ENCODE measurements around the gene SAMD14. TPM values are rescaled to one million over a fixed set of nuclear protein-coding genes. Genes with fewer than 3 reads are reported as not detected.
"Not testable (repeated sequence)": the region's sequence is repeated elsewhere in the genome, so short reads cannot be mapped to it uniquely, and the experiment has no call there.

SAMD14 gene
- total RNA-seq, 1 donor from 2014 or later = 2.0 TPM

DNA sequence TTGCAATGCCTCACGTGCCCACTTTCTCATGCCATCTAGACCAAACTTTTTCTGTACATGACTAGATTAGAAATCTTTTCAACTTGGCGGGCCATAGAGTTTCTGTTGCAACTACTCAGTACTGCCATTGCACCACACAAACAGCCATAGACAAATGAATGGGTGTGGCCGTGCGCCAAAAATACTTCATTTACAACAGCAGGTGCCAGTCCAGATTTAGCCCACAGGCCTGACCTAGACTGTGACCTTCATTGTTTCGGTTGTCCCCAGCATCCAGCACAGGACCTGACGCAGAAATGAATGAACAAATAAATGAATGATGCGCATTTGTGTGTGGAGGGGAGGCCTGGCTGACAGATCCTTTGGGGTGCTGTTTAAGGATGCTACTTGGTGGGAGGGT, 49.1 kb downstream of the SAMD14 start:
- intact Hi-C loops (cut with micrococcal nuclease) = no loop called here

DNA sequence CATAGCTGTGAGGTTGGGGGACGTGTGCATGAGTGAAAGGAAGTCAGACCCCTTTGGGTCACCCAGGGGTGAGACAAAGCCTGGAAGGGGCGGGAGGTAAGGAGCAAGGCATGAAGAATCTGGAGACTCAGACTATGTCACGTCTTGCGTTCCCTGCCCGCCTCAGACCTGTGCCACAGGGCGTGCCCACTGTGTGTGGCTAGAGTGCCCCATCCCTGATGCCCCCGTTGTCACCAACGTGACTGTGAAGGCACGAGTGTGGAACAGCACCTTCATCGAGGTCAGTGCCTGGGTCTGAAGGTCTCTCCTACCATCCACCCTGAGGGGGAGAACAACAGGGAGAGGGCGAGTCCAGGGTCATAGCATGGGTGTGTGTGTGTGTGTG, 49.9 kb downstream of the SAMD14 start:
- intact Hi-C loops (cut with micrococcal nuclease) = no loop called here

DNA sequence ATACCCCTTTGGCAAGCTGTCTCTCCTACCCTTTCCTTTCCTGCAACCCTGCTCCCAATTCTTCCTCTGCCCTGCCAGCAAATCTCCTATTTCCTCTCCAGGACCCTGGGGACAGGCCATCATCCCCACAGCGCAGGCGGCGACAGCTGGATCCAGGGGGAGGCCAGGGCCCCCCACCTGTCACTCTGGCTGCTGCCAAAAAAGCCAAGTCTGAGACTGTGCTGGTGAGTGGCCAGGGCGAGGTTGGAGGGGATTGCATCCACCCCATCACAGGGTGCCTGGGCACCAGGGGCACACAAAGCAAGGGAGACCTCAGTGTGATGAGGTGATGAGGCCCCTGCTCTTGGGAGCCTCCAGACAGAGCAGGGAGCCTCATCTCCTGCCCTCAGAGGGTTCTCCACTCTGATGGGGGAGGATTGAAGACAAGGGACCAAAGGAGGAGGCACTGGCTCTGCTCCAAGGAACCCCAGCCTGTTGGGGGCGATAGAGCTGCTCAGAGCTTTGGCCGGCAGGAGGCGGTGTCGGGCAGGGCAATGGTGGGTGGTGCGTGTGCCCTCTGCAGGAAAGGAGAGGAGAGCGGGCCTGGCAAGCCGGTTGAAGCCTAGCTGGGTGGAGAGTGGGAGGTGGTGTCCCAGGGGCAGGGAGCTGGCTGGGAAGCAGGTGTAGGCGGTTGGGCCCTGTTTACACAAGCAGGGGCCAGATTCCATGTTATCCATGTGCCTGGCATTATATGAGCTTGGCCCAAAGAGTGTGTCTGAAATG, 50.4 kb downstream of the SAMD14 start:
- intact Hi-C loops (cut with micrococcal nuclease) = no loop called here

DNA sequence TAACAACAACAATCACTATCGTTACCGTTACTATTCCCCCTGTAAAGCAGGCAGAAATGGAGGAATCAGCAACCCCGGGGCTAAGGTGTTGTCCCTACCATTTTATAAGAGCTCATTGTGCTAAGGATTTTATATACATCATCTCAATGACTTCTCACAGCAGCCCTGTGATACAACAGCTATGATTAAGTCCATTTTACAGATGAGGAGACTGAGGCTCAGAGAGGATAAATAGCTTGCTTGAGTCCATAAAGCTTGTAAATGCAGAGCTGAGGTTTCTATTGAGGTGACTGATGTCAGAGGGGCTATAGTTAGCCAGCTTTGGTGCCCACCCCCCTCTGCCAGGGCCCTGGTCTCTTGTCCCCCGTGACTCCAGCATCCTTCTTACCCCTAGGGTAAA, 51.5 kb downstream of the SAMD14 start:
- intact Hi-C loops (cut with micrococcal nuclease) = no loop called here

DNA sequence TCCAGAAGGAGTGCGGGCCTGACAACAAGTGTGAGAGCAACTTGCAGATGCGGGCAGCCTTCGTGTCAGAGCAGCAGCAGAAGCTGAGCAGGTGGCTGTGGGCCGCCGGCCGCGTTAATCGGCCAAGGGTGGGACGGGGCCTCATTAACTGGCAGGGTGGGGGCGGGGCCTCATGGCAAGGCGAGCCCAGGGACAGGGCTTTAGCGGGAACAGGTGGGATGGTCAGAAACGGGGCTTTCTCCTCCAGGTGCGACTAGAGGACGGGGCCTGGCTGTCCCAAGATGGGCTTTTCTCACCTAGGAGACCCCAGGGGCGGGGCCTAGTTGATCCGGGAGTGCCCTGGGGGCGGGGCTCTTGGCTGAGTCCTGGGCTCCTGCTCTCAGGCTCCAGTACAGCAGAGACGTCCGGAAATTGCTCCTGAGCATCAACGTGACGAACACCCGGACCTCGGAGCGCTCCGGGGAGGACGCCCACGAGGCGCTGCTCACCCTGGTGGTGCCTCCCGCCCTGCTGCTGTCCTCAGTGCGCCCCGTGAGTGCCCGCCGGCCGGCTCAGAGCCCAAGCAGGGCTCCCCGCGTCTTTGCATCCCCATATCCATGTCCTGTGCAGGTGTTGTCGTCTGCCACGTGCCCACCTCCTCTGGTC, 53.2 kb downstream of the SAMD14 start:
- intact Hi-C loops (cut with micrococcal nuclease) = no loop called here

DNA sequence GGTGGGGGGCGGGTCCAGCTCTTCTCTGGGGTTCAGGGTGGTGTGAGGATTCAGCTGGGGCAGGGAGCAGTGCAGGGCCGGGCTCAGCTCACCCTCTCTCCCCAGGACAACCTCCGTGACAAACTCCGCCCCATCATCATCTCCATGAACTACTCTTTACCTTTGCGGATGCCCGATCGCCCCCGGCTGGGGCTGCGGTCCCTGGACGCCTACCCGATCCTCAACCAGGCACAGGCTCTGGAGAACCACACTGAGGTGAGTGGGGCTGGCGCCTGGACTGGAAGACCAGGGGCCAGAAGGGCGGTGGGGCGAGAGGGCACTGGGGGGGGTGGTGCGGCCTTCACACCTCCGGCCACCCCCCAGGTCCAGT, 53.8 kb downstream of the SAMD14 start:
- intact Hi-C loops (cut with micrococcal nuclease) = no loop called here

DNA sequence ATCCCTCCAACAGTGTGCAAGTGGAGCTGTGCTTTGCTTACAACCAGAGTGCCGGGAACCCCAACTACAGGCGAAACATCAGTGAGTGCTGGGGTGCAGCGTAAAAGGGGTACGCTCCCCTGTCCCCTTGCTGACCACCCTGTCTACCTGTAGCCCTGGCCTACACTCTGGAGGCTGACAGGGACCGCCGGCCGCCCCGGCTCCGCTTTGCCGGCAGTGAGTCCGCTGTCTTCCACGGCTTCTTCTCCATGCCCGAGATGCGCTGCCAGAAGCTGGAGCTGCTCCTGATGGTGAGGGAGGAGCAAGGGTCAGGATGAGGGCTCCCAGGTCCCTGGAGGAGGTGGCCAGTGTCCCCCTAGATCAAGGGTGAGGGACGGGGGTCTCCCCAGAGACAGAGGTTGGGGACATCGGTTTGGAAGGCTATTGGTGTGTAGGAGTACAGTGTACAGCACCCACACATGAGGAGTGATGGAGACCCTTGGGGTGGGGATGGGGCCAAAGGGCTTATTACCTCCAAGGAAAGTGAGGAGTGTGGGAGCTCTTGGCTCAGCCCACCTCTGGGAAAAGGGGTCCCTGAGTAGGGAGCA, 54.4 kb downstream of the SAMD14 start:
- intact Hi-C loops (cut with micrococcal nuclease) = no loop called here

DNA sequence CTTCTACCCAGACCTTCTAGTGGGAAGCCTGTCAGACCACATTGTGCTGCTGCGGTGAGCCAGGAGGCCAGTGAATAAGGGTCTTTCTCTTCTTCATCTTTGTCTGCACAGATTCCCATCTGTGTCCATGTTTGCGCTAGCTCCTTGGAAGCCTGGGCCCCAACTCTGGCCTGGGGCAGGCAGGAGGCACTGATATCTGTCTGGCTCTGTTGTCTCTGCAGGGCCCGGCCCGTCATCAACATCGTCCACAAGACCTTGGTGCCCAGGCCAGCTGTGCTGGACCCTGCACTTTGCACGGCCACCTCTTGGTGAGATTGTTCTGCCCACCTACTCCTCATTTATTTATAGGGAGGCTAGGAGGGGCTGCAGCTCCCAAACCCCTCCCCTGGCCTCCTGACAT, 55.7 kb downstream of the SAMD14 start:
- intact Hi-C loops (cut with micrococcal nuclease) = no loop called here

DNA sequence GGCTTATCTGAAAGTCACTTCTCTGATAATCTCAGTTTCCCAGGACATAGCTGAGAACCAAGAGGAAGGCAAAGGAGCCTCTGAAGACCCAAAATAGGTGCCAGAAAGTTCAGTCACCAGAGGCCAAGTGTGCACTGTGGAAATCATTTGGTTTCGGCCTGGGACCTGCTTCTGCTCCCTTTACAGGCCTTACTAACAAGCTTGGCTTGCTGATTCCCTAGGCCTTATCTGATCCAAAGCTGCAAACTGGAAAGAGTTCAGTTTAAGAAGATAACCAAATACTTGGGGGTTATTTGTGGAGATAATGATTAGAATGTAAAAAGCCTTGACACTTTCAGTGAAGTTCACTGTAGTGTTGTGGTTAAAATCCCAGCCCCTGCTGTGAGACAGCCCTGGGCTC, 57.0 kb downstream of the SAMD14 start:
- intact Hi-C loops (cut with micrococcal nuclease) = no loop called here

DNA sequence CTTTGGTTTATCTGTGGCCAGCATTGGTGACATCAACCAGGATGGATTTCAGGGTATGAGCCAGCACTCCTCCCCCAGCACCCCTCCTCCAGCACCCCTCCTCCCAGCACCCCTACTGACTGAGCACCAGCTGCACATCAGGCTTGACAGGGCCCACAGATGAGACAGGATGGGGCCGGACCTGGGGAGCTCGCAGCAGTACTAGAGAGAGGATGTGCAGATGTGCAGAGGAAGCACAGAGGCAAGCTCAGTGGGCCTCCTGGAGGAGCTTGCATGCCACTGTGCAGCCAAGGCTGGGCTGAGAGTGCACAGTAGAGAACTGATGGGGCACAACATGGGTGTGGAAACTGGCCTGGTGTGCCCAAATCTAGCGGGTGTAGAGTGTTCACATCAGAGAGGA, 57.8 kb downstream of the SAMD14 start:
- intact Hi-C loops (cut with micrococcal nuclease) = no loop called here

DNA sequence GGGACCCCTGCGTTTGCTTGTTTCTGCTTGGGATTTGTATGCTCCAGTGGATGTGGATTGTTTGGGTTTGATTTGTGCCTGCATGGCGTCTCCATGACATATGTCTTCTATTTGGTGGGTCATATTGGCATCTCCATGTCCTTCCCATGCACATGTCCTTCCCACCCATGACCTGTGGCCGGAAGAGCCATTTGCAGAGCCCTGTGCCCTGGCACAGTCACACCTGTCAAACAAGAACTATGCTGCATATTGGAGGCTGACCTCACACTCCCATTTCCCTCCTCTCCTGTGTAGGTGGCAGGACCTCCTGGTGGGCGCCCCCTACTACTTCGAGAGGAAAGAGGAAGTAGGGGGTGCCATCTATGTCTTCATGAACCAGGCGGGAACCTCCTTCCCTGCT, 58.3 kb downstream of the SAMD14 start:
- intact Hi-C loops (cut with micrococcal nuclease) = no loop called here

DNA sequence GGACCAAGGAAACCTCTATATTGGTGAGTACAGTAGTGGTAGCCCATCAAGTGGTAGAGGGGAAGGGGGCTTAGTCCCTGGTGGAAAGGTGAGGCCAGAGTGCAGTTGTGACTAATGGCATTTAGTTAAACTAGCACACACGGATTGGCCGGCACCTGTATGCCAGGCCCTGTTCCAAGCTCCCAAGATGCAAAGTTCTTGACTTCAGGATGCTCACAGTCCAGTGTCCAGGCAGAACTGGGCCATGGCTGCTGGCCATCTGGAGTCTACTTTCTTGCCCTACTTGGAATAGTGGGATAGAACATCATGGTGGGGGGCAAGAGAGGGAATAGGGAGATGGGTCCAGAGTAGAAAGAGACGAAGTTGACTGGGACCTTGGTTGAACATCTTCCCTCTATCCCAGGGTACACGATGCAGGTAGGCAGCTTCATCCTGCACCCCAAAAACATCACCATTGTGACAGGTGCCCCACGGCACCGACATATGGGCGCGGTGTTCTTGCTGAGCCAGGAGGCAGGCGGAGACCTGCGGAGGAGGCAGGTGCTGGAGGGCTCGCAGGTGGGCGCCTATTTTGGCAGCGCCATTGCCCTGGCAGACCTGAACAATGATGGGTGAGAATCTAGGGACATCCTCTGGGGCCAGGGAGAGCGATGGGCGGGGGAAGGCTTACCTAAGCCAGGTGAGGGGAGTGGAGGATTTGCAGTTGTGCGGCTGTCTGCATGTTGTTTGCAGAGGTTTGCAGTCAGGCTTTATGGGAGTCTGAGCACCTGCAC, 58.9 kb downstream of the SAMD14 start:
- intact Hi-C loops (cut with micrococcal nuclease) = no loop called here

DNA sequence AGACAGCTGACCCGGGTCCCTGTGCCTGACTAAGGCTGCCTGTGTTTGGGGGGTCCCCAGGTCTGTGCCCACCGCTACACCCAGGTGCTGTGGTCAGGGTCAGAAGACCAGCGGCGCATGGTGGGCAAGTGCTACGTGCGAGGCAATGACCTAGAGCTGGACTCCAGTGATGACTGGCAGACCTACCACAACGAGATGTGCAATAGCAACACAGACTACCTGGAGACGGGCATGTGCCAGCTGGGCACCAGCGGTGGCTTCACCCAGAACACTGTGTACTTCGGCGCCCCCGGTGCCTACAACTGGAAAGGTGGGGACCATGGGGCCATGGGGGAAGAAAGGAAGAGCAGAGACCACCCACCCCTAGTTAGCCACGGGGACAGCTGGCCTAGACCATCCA, 62.0 kb downstream of the SAMD14 start:
- intact Hi-C loops (cut with micrococcal nuclease) = no loop called here

DNA sequence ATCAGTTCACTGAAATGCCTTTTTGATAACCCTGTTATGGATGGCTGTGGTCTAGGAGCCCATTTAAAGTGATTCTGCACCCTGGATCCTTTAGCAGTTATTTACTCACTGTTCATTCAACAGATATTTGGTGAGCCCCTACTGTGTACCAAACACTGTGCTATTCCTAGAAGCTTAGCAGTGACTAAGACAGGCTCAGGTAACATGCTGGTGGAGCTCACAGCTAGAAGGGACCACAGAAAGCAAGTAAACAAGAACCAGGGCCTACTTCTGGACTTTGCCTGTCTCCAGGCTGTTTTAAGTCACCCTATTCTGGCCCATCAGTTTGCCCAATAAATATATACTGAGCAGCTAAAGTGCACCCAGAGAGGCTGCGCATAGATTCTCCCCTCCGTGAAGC, 63.0 kb downstream of the SAMD14 start:
- intact Hi-C loops (cut with micrococcal nuclease) = no loop called here

DNA sequence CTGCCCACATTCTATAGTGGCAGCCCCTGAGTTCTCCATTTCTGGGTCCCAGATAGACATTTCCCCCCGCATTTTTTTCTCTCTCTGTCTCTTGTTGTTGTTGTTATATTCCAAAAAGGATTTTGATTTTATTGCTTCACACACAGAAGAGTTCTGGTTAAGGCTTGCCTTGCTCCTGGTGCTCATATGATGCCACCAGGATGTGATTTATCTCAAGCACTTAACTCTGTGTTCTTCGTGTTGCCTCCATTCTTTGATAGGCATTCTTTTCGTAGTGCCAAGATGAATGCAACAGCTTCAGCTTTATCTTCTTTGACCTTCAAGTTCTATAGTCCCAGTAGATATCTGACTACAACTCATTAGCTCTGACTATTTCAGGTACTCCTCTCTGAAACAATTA, 64.9 kb downstream of the SAMD14 start:
- intact Hi-C loops (cut with micrococcal nuclease) = no loop called here

DNA sequence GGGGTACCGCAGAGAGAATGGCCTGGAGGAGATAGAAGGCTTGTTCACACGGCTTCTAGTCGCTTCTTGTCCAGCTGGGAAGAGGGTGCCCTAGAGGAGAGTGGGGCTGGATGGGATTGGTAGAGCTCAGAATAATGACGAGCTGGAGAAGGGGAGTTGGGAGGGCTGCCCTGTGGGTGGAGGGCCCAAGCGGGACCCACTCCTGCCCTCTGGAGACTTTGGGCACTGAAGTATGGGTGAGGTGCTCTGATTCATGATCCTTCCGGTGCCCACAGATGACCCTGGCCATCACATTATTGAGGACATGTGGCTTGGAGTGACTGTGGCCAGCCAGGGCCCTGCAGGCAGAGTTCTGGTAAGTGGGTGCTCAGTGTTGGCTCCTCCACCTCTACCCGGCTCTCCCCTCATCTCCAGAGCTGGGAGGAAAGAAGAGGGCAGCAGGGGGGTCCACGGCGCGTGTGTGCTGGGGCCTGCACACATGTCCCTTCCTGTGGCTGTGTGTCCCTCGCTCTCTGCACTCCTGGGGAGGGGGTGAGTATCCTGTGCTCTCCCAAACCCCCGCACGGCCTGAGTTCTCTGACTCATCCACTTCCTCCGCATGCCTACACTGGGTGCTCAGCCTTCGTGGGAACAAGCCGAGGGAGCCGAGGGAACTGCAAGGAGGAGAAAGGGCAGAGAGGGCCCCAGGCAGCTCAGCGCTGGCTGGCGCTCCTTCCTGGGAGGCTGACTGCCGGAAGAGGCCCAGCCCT, 65.5 kb downstream of the SAMD14 start:
- intact Hi-C loops (cut with micrococcal nuclease) = no loop called here

DNA sequence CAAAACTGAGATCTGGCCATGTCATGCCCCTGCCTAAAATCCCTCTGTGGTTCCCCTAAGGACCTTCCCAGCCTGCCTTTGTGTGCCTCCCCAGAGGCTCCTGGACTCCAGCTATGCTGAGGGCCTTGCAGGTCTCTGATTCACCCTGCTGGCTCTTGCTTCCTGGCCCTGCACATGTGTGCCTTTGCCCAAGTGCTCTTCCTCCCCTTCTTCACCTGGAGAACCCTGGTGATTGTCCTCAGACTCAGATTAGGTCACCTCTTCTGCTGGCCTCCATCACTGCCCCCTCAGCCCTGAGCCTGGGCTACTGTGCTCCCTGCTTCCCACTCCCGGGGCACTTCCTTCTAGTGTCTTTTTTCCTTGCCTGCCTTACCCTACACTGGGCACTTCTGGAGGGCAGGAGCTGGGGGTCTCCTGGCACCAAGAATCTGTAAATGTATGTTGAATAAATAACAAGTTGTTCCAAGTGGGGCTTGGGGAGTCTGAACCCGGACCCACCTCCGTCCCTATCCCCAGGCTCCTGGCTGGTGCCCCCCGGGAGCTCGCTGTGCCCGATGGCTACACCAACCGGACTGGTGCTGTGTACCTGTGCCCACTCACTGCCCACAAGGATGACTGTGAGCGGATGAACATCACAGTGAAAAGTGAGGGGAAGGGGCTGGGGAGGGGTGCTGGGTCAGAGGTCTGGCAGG, 66.3 kb downstream of the SAMD14 start:
- intact Hi-C loops (cut with micrococcal nuclease) = no loop called here

DNA sequence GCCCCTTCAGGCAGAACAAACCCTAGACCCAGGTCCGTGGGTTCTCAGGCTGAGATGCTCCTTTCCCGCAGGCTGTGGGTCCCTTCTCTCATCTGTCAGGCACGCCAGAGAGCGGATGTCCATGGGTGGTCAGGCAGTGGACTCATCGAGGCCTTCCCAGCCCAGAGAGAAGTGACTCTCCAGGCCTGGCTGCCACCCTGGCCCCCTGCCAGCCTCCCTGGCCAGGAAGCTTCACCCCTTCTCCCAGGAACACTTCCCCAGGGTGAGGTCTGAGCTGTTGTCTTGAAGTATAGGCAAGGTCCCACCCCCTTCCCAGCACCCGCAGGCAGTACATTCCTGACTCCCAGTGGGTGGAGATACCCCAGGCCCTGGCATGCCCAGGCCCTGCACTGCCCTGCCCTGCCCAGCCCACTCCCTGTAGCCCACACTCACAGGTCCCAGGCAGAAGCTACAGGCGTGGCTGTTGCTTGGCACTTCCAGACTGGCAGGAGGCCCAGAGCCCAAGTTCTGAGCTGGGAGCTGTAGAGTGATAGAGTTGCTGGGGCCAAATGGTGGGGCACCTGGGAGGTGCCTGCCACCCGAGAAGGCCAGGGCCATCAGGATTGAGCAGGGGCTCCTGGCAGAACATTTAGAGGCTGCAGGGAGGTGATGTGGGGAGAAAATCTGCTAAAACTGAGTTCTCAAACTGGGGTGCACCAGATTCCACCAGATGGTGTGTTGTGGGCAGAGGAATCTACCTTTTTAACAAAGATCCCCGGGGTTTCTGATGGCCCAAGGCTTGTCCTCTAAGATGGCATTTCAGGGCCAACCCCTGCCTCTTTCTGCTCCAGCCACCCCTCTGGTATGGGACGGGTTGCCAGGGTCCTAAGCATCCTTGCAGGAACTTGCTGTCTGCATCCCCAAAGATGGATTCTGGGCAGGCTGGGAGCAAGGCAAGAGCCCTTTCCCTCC, 67.4 kb downstream of the SAMD14 start:
- intact Hi-C loops (cut with micrococcal nuclease) = no loop called here

DNA sequence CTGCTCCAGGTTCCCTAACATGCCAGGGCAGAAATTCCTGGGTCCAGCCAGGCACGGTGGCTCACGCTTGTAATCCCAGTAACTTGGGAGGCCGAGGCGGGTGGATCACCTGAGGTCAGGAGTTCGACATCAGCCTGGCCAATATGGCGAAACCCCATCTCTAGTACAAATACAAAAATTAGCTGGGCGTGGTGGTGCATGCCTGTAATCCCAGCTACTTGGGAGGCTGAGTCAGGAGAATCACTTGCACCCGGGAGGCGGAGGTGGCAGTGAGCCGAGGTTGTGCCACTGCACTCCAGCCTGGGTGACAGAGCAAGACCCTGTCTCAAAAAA, 68.3 kb downstream of the SAMD14 start:
- intact Hi-C loops (cut with micrococcal nuclease) = not testable (repeated sequence)
